ENCODE measurements around the gene APAF1. TPM values are rescaled to one million over a fixed set of nuclear protein-coding genes. Genes with fewer than 3 reads are reported as not detected.

The APAF1 gene
- polyA plus RNA-seq, 1 of the 3 experiments (the other 2 are of a cell fraction) = 3.3 TPM

DNA sequence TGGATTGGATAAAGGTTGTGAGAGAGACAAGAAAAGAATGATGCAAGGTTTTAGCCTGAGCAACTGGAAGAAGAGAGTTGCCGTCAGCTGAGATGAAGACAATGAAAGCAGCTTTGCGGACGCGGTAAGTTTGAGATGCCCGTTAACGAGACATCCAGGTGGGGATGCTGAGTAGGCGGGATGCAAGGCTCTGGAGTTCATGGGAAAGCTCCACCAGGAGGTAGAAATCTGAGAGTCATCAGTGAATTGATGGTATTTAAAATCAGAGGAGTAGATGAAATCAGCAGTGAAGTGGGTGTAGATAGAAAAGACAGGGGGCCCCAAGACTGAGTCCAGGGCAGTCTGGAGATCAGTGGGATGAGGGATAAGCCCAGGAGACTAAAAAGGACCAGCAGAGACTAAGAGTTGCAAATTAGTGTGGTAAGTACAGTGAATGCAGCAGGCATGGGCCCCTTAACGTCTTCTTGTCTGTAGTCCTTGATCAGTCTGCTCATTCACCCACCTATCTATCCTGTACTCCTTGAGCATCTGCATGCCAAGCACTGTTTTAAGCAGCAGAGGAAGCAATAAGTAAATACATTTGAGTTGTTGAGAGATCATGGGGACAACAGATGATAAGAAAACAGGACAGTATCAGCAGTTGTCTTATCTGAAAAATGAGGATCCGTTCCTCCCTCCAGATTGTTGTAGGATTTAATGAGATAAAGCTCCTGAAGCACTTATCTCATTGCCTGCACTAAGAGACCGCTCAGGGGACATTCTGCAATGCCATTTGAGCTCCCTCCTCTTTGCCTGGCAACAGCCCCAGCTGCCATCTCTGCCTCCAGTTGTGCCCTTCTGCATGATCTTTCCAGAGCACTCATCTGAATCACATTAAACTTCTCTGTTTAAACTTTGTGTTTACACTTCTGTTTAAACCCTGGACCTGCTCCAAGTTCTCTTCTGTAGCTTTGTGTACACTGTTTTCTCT lies 91.5 kb downstream of the APAF1 start:
- H3K9ac ChIP-seq = no peak overlapping the region
- H3K9me3 ChIP-seq = no peaks in the 10 kb centered on the region
- H4K20me1 ChIP-seq (ENCODE audit: insufficient read depth) = no peaks in the 10 kb centered on the region
- TF ChIP-seq SMC3 (IDR thresholded peaks at IDR 0.05; ENCODE audit: low read depth, low read length) (no peak), JUND (IDR thresholded peaks at IDR 0.05) (no peak), RFX5 (IDR thresholded peaks at IDR 0.05; ENCODE audit: low read length) (peak; percentile 92), GATA2 (CRISPR knock-in tag; IDR thresholded peaks at IDR 0.05) (peak; percentile 80), EP300 (IDR thresholded peaks at IDR 0.05; ENCODE audit: borderline replicate concordance in 1 of 2, low read depth in 1 of 2, low read length in 1 of 2) (peak in 1 of 2 experiments; percentile 80; a peak in 2 of 4 replicates), RCOR1 (IDR thresholded peaks at IDR 0.05; ENCODE audit: low read length) (peak; percentile 92), FOXJ3 (CRISPR knock-in tag; IDR thresholded peaks at IDR 0.05) (peak; percentile 79; the same call in 1 of the 2 replicates), EZH2phosphoT487 (IDR thresholded peaks at IDR 0.05; ENCODE audit: borderline replicate concordance, low read depth) (no peak), CHD2 (IDR thresholded peaks at IDR 0.05; ENCODE audit: low read length, partially characterized antibody) (peak; percentile 72), YY1 (IDR thresholded peaks at IDR 0.05; ENCODE audit: low read depth) (no peak)
- TF ChIP-seq, protein P1, sequence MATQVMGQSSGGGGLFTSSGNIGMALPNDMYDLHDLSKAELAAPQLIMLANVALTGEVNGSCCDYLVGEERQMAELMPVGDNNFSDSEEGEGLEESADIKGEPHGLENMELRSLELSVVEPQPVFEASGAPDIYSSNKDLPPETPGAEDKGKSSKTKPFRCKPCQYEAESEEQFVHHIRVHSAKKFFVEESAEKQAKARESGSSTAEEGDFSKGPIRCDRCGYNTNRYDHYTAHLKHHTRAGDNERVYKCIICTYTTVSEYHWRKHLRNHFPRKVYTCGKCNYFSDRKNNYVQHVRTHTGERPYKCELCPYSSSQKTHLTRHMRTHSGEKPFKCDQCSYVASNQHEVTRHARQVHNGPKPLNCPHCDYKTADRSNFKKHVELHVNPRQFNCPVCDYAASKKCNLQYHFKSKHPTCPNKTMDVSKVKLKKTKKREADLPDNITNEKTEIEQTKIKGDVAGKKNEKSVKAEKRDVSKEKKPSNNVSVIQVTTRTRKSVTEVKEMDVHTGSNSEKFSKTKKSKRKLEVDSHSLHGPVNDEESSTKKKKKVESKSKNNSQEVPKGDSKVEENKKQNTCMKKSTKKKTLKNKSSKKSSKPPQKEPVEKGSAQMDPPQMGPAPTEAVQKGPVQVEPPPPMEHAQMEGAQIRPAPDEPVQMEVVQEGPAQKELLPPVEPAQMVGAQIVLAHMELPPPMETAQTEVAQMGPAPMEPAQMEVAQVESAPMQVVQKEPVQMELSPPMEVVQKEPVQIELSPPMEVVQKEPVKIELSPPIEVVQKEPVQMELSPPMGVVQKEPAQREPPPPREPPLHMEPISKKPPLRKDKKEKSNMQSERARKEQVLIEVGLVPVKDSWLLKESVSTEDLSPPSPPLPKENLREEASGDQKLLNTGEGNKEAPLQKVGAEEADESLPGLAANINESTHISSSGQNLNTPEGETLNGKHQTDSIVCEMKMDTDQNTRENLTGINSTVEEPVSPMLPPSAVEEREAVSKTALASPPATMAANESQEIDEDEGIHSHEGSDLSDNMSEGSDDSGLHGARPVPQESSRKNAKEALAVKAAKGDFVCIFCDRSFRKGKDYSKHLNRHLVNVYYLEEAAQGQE (IDR thresholded peaks at IDR 0.05; ENCODE audit: low read depth, low read length) = no peak
- DNase-seq = peak; percentile 71
- H2AFZ ChIP-seq (ENCODE audit: low read depth) = no peak overlapping the region
- H3K4me1 ChIP-seq (ENCODE audit: control insufficient read depth in 1 of 2, insufficient read depth in 2 of 2, low read depth in 1 of 2, low read length in 1 of 2) = peaks cover 10 to 18% of the 10 kb centered on the region in 2 experiments; a peak in 3 of 4 replicates
- H3K9me2 ChIP-seq = no peaks in the 10 kb centered on the region
- H3F3A ChIP-seq (replicated peaks; ENCODE audit: insufficient read depth) = no peaks in the 10 kb centered on the region
- WGBS (ENCODE audit: low lambda C conversion rate) = 80% methylated on average over 10 of the region's 10 CpGs
- no peak overlapping the region for H3K4me3 ChIP-seq (ENCODE audit: low read depth in 2 of 2, low read length in 1 of 2)
- CTCF ChIA-PET = interaction anchor here (0.7 to 1.6 kb wide), 8 partner anchors 11 to 262 kb away, joined by 3 to 6 read pairs (median 4); no protein-coding TSS in a partner anchor
- H3K79me2 ChIP-seq (ENCODE audit: insufficient read depth) = no peaks in the 10 kb centered on the region
- peak overlapping the region in 1 of 2 experiments; percentile 39; a peak in 1 of 4 replicates for H3K27ac ChIP-seq (ENCODE audit: low read depth in 2 of 2, low read length in 1 of 2)
- POLR2A ChIA-PET = no interaction called here
- no peak overlapping the region for H3K4me2 ChIP-seq
- H3K27me3 ChIP-seq (ENCODE audit: insufficient read depth) = no peaks in the 10 kb centered on the region
- peaks cover 12 to 15% of the 10 kb centered on the region in 2 experiments for H3K36me3 ChIP-seq (replicated peaks in 1 of 2; ENCODE audit: control insufficient read depth in 1 of 2, insufficient read depth in 2 of 2, low read length in 1 of 2)

DNA sequence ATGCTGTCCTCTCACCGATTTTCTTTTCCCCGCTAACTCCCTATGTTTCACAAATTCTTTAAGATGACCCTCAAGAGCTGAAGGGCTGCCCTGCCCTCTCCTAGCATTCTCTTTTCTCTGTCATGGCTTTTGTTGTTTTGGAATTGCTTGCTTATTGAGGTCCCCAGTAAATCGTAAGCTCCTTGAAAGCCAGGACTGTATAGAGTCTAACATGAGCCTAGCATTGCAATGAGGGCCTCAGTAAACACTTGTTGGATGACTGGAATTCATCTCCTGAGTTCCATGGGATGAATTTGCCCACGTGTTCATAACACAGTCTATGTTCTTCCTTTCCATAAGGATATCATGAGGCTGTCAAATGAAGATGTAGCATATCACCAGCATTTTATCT lies 92.2 kb downstream of the APAF1 start:
- Histone ChIP-seq H3K4me3 (ENCODE audit: low read depth in 2 of 2, low read length in 1 of 2) (no peak overlapping the region), H4K20me1 (ENCODE audit: insufficient read depth) (no peaks in the 10 kb centered on the region), H3K27ac (ENCODE audit: low read depth in 2 of 2, low read length in 1 of 2) (peak overlapping the region in 1 of 2 experiments; percentile 39; a peak in 1 of 4 replicates), H3K4me1 (ENCODE audit: control insufficient read depth in 1 of 2, insufficient read depth in 2 of 2, low read depth in 1 of 2, low read length in 1 of 2) (peaks cover 10 to 18% of the 10 kb centered on the region in 2 experiments; a peak in 3 of 4 replicates), H3K4me2 (no peak overlapping the region), H3K79me2 (ENCODE audit: insufficient read depth) (no peaks in the 10 kb centered on the region), H3K9me2 (no peaks in the 10 kb centered on the region), H2AFZ (ENCODE audit: low read depth) (no peak overlapping the region), H3K27me3 (ENCODE audit: insufficient read depth) (no peaks in the 10 kb centered on the region), H3F3A (replicated peaks; ENCODE audit: insufficient read depth) (no peaks in the 10 kb centered on the region), H3K9me3 (no peaks in the 10 kb centered on the region), H3K9ac (no peak overlapping the region), H3K36me3 (replicated peaks in 1 of 2; ENCODE audit: control insufficient read depth in 1 of 2, insufficient read depth in 2 of 2, low read length in 1 of 2) (peaks cover 6 to 11% of the 10 kb centered on the region in 2 experiments)
- POLR2A ChIA-PET = no interaction called here
- WGBS (ENCODE audit: low lambda C conversion rate) = 45% methylated on average over 4 of the region's 4 CpGs
- TF ChIP-seq CHD2 (IDR thresholded peaks at IDR 0.05; ENCODE audit: low read length, partially characterized antibody) (no peak), NFIC (IDR thresholded peaks at IDR 0.05; ENCODE audit: borderline replicate concordance) (no peak), FOSL2 (IDR thresholded peaks at IDR 0.05; ENCODE audit: borderline replicate concordance, low read depth) (no peak), SMC3 (IDR thresholded peaks at IDR 0.05; ENCODE audit: low read depth, low read length) (no peak), ELF1 (IDR thresholded peaks at IDR 0.05) (no peak), RXRA (IDR thresholded peaks at IDR 0.05; ENCODE audit: borderline replicate concordance, low read depth) (no peak), YY1 (IDR thresholded peaks at IDR 0.05; ENCODE audit: low read depth) (no peak), RAD21 (IDR thresholded peaks at IDR 0.05; ENCODE audit: low read length) (no peak), RFX5 (IDR thresholded peaks at IDR 0.05; ENCODE audit: low read length) (no peak)
- TF ChIP-seq, protein P2, sequence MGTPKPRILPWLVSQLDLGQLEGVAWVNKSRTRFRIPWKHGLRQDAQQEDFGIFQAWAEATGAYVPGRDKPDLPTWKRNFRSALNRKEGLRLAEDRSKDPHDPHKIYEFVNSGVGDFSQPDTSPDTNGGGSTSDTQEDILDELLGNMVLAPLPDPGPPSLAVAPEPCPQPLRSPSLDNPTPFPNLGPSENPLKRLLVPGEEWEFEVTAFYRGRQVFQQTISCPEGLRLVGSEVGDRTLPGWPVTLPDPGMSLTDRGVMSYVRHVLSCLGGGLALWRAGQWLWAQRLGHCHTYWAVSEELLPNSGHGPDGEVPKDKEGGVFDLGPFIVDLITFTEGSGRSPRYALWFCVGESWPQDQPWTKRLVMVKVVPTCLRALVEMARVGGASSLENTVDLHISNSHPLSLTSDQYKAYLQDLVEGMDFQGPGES (IDR thresholded peaks at IDR 0.05; ENCODE audit: low read depth, low read length) = no peak
- no peak for DNase-seq
- CTCF ChIA-PET = interaction anchor here (0.7 to 1.6 kb wide), 5 partner anchors 12 to 261 kb away, joined by 3 to 6 read pairs (median 4); no protein-coding TSS in a partner anchor

Measured in SK-N-SH (cell line).